ENCODE data around the gene LDHA. TPM values are rescaled to one million over a fixed set of nuclear protein-coding genes. Genes with fewer than 3 reads are reported as not detected.

The LDHA gene
- total and polyA plus RNA-seq, 9 of the 15 experiments (the other 6 are each of a cell fraction or from before 2014, with no cell fraction given) = 535 to 3,001 (median 926) TPM

GRCh38 chr11:18394275-18394927 is at the start of gene LDHA (continued):
- TF ChIP-seq MITF (IDR thresholded peaks at IDR 0.05) (peak; percentile 42; the same call in 1 of the 2 replicates), HDAC1 (IDR thresholded peaks at IDR 0.05) (peak in 1 of 2 experiments; percentile 96; a peak in 2 of 4 replicates), ZNF639 (CRISPR knock-in tag; conservative IDR thresholded peaks at IDR 0.05 in 1 of 2, IDR thresholded peaks at IDR 0.05 in 1 of 2) (peak in 1 of 2 experiments; percentile 84; a peak in 2 of 4 replicates), CEBPG (CRISPR knock-in tag; IDR thresholded peaks at IDR 0.05) (0 out of 2 replicates have a peak, but pooled peaks have one; percentile 27), CEBPG (tag; conservative IDR thresholded peaks at IDR 0.05 in 1 of 2, IDR thresholded peaks at IDR 0.05 in 1 of 2) (no peak), TAF9B (IDR thresholded peaks at IDR 0.05; ENCODE audit: partially characterized antibody) (peak; percentile 73), RBM15 (IDR thresholded peaks at IDR 0.05; ENCODE audit: insufficient read depth, low read length) (no peak), MAX (CRISPR knock-in tag; IDR thresholded peaks at IDR 0.05) (peak; percentile 98), ZNF217 (CRISPR knock-in tag; IDR thresholded peaks at IDR 0.05) (0 out of 2 replicates have a peak, but pooled peaks have one; percentile 23), FIP1L1 (IDR thresholded peaks at IDR 0.05; ENCODE audit: low read depth, low read length, poor library complexity, severe bottlenecking) (peak; percentile 99), NFATC3 (IDR thresholded peaks at IDR 0.05) (no peak), ZNF589 (CRISPR knock-in tag; IDR thresholded peaks at IDR 0.05; ENCODE audit: low read depth) (0 out of 2 replicates have a peak, but pooled peaks have one; percentile 4), CHAMP1 (IDR thresholded peaks at IDR 0.05) (no peak), MEIS2 (IDR thresholded peaks at IDR 0.05; ENCODE audit: partially characterized antibody) (peak; percentile 0), SOX6 (IDR thresholded peaks at IDR 0.05) (no peak; the same call in 1 of the 2 replicates), SAFB2 (IDR thresholded peaks at IDR 0.05; ENCODE audit: borderline replicate concordance, low read depth, low read length, severe bottlenecking) (no peak), ETV1 (tag; conservative IDR thresholded peaks at IDR 0.05; ENCODE audit: low read depth) (peak; percentile 58; the same call in 1 of the 2 replicates), UBTF (IDR thresholded peaks at IDR 0.05; ENCODE audit: borderline replicate concordance in 1 of 2, low read depth in 2 of 2, low read length in 2 of 2) (0 out of 4 replicates have a peak, but pooled peaks of 1 of the 2 experiments have one; percentile 55)
